Measurements from ENCODE around the gene CFDP1.

Gene CFDP1

GRCh38 chr16:75364286-75364791, 69.0 kb downstream of the CFDP1 start:
- DNase-seq: no peak

GRCh38 chr16:75362846-75363245, 70.5 kb downstream of the CFDP1 start:
- no peak for DNase-seq

GRCh38 chr16:75361936-75362335, 71.4 kb downstream of the CFDP1 start:
- DNase-seq: no peak

- no peak for DNase-seq
Observed at GRCh38 chr16:75354170-75354569, 79.1 kb downstream of the CFDP1 start.

GRCh38 chr16:75351183-75351582, 82.1 kb downstream of the CFDP1 start:
- DNase-seq: no peak

- DNase-seq: no peak
Observed at GRCh38 chr16:75345711-75346110, 87.6 kb downstream of the CFDP1 start.

GRCh38 chr16:75343941-75344340, 89.4 kb downstream of the CFDP1 start:
- no peak for DNase-seq

GRCh38 chr16:75343286-75343685, 90.0 kb downstream of the CFDP1 start:
- DNase-seq: no peak

GRCh38 chr16:75342308-75342811, 90.9 kb downstream of the CFDP1 start:
- DNase-seq: no peak

- no peak for DNase-seq
Observed at GRCh38 chr16:75341564-75342307, 91.6 kb downstream of the CFDP1 start.

- DNase-seq: no peak
Observed at GRCh38 chr16:75340741-75341491, 92.4 kb downstream of the CFDP1 start.

GRCh38 chr16:75337430-75337829, 95.9 kb downstream of the CFDP1 start:
- DNase-seq: no peak

- no peak for DNase-seq
Observed at GRCh38 chr16:75336521-75336920, 96.8 kb downstream of the CFDP1 start.

- peak; percentile 37 for DNase-seq
Observed at GRCh38 chr16:75333721-75334163, 99.6 kb downstream of the CFDP1 start.

GRCh38 chr16:75329943-75330342, 103.4 kb downstream of the CFDP1 start:
- DNase-seq: no peak

- DNase-seq: no peak
Observed at GRCh38 chr16:75326333-75326732, 107.0 kb downstream of the CFDP1 start.

- no peak for DNase-seq
Observed at GRCh38 chr16:75323933-75324332, 109.4 kb downstream of the CFDP1 start.

GRCh38 chr16:75323198-75323597, 110.1 kb downstream of the CFDP1 start:
- no peak for DNase-seq

- DNase-seq: no peak
Observed at GRCh38 chr16:75322740-75323139, 110.6 kb downstream of the CFDP1 start.

- DNase-seq: no peak
Observed at GRCh38 chr16:75320435-75320834, 112.9 kb downstream of the CFDP1 start.

- DNase-seq: peak in 1 of 2 donors; percentile 20
Observed at GRCh38 chr16:75319513-75320411, 113.5 kb downstream of the CFDP1 start.

- DNase-seq: no peak
Observed at GRCh38 chr16:75318737-75319136, 114.6 kb downstream of the CFDP1 start.

GRCh38 chr16:75317532-75317931, 115.8 kb downstream of the CFDP1 start:
- DNase-seq: no peak
